Gastrocnemius medialis (tissue), 4 donors: ENCODE measurements around the gene LIMCH1.

Experiments
- POLR2A ChIP-seq, 2 donors: fragments of 450-650 bp; IDR thresholded peaks; one replicate each; pipeline ENCODE4 v1.6.1; 2017; ENCODE audit warnings: antibody characterized with exemption in 2 of 2, mild to moderate bottlenecking in 2 of 2, moderate library complexity in 2 of 2
- TF ChIP-seq, protein P1 (sequence below), 5 experiments: fragments of 450-650 bp in 3 of 5; fragments of 200-600 bp in 2 of 5; sonication (generic) in 2 of 5; IDR thresholded peaks in 4 of 5; conservative IDR thresholded peaks in 1 of 5; 1 replicate in 4 of 5; 2 replicates in 1 of 5; pipeline ENCODE4 v1.5.1; 2016 to 2019; ENCODE audit warnings: antibody characterized with exemption in 5 of 5, mild to moderate bottlenecking in 3 of 5, moderate library complexity in 3 of 5

DNA sequence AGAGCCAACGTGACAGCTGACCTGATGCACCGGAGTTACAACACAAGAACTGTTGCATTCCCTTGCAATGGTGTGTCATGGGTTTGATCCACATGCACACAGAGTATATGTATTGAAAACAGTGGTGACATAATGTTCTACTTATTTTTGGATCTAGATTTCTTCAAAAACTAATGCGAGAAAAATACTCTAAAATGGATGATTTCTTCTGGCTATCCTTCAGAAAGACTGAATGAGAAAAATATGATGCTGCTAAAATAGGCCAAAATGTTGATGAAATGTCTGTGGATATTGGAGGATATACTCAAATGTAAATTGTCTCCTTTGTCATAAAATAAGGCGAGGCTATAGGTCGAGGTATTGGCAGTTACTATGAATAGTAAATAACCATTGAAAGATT, 30.4 kb downstream of the LIMCH1 start:
- TF ChIP-seq, protein P1, sequence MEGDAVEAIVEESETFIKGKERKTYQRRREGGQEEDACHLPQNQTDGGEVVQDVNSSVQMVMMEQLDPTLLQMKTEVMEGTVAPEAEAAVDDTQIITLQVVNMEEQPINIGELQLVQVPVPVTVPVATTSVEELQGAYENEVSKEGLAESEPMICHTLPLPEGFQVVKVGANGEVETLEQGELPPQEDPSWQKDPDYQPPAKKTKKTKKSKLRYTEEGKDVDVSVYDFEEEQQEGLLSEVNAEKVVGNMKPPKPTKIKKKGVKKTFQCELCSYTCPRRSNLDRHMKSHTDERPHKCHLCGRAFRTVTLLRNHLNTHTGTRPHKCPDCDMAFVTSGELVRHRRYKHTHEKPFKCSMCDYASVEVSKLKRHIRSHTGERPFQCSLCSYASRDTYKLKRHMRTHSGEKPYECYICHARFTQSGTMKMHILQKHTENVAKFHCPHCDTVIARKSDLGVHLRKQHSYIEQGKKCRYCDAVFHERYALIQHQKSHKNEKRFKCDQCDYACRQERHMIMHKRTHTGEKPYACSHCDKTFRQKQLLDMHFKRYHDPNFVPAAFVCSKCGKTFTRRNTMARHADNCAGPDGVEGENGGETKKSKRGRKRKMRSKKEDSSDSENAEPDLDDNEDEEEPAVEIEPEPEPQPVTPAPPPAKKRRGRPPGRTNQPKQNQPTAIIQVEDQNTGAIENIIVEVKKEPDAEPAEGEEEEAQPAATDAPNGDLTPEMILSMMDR (IDR thresholded peaks at IDR 0.05 in 4 of 5, conservative IDR thresholded peaks at IDR 0.05 in 1 of 5), result no peak
- no peak for TF ChIP-seq POLR2A (IDR thresholded peaks at IDR 0.05)
